ENCODE results near the gene MNAT1.
"Not testable (repeated sequence)": the region's sequence is repeated elsewhere in the genome, so short reads cannot be mapped to it uniquely, and the experiment has no call there.

Gene MNAT1

GRCh38 chr14:60890636-60891035 is 156.1 kb downstream of the MNAT1 start:
- not testable (repeated sequence) for DNase-seq

GRCh38 chr14:60893911-60894310 is 159.3 kb downstream of the MNAT1 start:
- no peak for DNase-seq

GRCh38 chr14:60904381-60904780 is 169.8 kb downstream of the MNAT1 start:
- no peak for DNase-seq

- DNase-seq, result no peak
These were observed 171.4 kb downstream of the MNAT1 start for GRCh38 chr14:60905923-60906322.

GRCh38 chr14:60915781-60916180 is 181.2 kb downstream of the MNAT1 start:
- no peak for DNase-seq

- DNase-seq, result no peak
These were observed 187.5 kb downstream of the MNAT1 start for GRCh38 chr14:60922050-60922449.

GRCh38 chr14:60925286-60925685 is 190.7 kb downstream of the MNAT1 start:
- DNase-seq, result no peak

GRCh38 chr14:60926002-60926401 is 191.4 kb downstream of the MNAT1 start:
- DNase-seq, result no peak

GRCh38 chr14:60931218-60931617 is 196.7 kb downstream of the MNAT1 start:
- DNase-seq, result no peak

- DNase-seq, result no peak
These were observed 199.5 kb downstream of the MNAT1 start for GRCh38 chr14:60933920-60934655.

GRCh38 chr14:60935319-60935718 is 200.8 kb downstream of the MNAT1 start:
- DNase-seq, result no peak

GRCh38 chr14:60943637-60944032 is 209.1 kb downstream of the MNAT1 start:
- no peak for DNase-seq

GRCh38 chr14:60944204-60944603 is 209.6 kb downstream of the MNAT1 start:
- DNase-seq, result no peak

GRCh38 chr14:60945984-60946383 is 211.4 kb downstream of the MNAT1 start:
- no peak for DNase-seq

GRCh38 chr14:60946773-60947172 is 212.2 kb downstream of the MNAT1 start:
- DNase-seq, result no peak

- no peak for DNase-seq
These were observed 217.3 kb downstream of the MNAT1 start for GRCh38 chr14:60951776-60952435.

GRCh38 chr14:60956202-60956601 is 221.6 kb downstream of the MNAT1 start:
- DNase-seq, result no peak

- no peak for DNase-seq
These were observed 222.1 kb downstream of the MNAT1 start for GRCh38 chr14:60956632-60957031.

GRCh38 chr14:60958146-60958545 is 223.6 kb downstream of the MNAT1 start:
- DNase-seq, result no peak

- DNase-seq, result no peak
These were observed 229.2 kb downstream of the MNAT1 start for GRCh38 chr14:60963761-60964160.

GRCh38 chr14:60964904-60965303 is 230.3 kb downstream of the MNAT1 start:
- DNase-seq, result no peak

GRCh38 chr14:60965402-60965801 is 230.8 kb downstream of the MNAT1 start:
- no peak for DNase-seq

- no peak for DNase-seq
These were observed 233.5 kb downstream of the MNAT1 start for GRCh38 chr14:60968099-60968498.

- no peak for DNase-seq
These were observed 234.1 kb downstream of the MNAT1 start for GRCh38 chr14:60968671-60969070.

GRCh38 chr14:60970146-60970545 is 235.6 kb downstream of the MNAT1 start:
- DNase-seq, result no peak

Data from cortex of kidney (tissue), 1 donor.